CD4-positive, alpha-beta T cell treated with Interleukin-10 for 1 hour (primary cell): ENCODE data around the gene CDH4.

Experiments
- DNase-seq: peaks from one replicate; pipeline ENCODE4 v3.0.0-alpha.2; 2020

The CDH4 gene

DNA sequence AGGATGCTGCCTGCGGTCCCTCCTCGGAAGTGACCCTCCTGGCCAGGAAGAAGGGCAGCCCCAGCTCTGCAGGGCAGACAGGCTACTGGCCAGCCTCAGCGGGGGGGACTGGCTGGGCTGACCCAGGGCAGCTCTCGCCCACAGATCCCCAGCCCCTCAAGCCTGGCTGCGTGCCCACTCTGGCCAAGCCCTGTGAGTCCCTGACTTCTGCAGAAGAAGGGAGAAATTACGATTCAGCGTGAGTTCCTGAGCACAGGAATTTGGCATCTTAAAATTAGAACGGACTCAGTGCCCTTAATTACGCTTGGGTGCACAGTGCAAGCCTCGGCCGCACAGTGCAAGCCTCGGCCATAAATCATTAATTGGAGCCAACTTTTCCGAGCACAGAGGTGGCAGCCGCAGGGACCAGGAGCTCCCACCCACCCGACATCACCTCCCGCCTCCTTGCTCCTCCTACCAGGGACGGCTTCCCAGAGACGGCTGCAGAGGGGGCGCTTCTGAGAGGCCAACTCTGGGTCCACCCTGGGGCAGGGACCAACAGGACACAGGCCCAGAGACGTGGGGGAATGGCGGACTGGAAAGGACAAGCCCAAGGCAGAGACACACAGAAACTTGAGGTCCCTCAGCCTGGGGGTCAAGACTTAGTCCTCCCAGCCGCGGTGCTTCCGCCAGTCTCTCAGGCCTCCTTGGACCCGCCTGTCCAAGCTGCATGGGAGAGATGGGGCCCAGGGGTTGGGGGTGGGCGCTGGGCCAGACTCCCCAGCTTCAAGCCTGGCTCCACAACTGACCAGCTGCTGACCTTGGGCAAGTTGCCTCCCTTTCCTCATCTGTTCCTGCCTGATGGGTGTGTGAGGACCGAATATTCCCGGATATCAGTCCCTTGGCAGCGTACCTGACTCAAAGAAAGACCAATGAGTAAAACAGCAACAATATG is 648.2 kb downstream of the CDH4 start:
- no peak for DNase-seq

DNA sequence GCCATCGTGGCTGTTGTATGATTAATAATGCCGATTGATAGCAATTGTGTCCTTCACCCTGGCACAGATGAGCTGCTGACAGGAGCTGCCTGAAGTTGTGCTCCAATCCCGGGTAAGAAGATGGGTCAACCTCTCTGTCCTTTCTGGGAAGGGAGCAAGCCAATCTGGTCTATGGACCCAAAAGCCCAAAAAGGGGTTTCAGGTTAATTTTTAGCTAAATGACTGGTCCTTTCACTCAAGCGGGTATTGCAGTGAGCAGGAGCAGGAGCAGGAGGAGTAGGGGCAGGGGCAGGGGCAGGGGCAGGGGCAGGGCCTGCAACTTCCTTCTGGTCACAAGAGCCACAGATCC is 648.9 kb downstream of the CDH4 start:
- no peak for DNase-seq

- no peak for DNase-seq
These were observed 649.5 kb downstream of the CDH4 start for GRCh38 chr20:61901392-61902220.

DNA sequence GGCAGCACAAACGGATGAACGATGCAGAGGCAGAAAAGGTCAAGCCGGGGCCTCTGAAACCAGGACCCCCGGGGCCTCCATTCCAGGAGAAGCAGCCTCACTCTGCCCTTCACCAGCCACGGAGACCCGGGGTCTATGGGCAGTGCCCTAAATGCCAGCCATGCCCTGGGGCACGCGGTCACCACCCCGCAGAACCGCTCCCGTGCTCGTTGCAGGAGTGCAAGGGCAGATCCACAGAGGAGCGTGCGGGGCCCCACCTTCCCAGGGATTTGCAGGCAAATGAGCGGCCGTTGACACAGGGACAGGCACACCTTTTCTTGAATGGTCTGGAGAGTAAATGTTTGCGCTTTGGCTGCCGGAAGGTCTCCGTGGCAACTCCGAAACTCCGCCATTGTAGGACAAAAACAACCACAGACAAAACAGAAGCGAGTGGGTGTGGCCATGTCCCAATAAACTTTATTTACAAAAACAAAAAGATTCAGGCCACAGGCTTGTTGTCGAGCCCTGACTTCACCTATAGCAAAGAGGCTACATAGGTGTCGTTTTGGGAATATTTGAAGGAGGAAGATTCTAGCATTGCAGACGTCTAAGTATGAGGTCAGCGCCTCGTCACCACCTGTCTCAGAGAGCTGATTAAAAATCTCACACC is 650.3 kb downstream of the CDH4 start:
- DNase-seq: no peak

DNA sequence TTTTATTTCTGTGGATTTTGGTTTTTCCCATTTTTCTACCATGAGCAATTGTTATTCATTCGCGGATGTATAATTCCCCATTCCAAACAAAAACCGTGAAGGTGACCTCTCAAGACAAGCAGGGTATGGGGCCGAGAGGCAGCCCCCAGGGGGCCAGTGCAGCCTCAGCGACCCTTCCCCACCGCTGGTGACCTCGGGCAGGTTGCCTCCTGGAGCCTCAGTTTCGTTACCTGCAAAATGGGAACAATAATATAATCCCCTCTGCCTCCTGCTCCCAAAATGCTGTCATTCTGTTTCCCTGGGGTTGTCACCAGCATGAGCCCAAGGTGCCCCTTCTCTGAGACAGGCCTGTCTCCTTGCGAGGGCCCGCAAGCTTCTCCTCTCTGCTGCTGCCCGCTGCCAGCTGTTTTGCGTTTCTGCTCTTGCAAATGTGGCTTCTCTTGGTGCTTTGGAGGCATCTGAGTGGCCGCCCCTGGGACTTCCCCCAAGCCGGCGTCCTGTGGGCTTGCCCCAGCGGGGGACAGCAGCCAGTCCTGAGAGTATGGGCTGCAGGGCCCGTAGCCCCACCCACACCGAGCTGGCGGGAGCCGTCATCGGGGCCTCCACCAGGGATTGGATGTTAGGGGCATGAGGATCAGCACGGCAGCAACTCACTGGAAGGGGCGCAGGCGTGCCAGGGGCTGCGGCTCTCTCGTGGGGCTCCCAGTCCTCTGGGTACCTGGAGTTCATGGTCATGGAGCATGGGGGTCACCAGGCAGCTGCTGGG is 651.7 kb downstream of the CDH4 start:
- no peak for DNase-seq

GRCh38 chr20:61904456-61904855 is 652.4 kb downstream of the CDH4 start:
- no peak for DNase-seq

DNA sequence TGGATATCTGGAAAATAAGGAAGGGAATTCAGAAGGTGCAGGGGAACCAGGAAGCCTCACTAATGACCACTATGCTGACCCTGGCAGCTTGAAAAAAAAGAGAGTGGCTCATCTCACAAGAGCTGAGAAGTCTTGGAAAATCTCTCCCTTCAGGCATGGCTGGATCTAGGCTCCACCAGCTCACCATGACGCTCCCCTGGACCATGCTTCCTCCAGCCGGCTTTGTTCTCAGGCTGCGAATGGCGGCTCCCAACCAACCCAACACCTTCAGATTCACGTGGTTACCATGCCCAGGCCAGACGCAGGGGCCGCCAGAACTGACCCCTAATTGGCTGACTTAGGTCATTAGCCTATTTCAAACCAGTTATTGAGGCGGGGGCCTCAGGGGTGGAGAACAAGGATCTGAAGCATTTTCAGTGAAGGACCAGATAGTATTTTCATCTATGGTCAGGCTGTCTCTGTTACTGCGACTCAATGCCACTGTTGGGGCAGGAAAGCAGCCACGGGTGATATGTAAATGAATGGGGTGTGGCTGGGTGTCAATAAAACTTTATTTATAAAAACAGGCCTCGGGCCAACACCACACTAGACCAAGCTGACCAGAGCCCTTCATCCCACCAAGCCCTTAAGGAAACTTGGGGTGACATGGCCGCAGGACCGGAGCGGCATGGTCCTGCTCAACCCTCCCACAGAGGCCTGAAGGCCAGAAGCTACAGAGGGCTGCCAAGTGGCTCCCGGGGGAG is 653.9 kb downstream of the CDH4 start:
- no peak for DNase-seq

DNA sequence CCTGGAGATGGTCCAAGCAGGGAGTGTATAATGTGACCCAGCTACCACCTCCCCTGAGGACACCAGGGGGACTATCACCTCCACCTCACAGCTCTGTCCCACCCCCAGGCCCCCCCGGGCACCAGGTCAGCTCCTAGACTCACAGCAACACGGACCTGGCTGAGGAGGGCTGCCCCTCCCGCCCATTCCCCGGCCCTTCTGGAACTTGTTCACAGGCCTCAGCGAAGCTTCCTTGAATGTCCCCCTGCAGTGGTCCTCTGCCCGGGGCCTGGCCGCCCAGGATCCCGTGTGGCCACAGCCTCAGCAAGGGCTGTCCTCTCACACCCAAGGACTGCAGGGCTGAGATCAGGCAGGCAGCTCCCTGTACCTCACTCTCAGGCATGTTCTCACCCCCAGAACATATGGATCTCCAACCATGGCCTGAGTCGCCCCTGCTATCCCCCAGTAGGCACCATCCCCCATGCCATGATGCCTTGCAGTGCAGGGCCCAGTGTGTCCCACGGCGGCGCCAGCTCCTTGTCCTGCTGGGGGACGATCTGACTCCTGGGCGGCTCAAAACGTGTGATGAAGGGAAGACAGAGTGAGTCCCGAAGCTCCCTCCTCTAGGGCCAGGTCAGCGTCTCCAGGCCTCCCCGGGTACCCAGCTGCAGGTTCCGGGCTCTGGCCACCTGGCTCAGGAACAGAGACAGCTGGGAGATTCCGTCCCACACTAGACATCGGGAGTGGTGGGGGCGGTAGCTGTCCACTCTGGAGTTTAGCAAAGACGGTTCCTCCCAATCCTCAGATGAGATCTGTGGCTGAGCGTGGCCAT is 655.2 kb downstream of the CDH4 start:
- DNase-seq: no peak

DNA sequence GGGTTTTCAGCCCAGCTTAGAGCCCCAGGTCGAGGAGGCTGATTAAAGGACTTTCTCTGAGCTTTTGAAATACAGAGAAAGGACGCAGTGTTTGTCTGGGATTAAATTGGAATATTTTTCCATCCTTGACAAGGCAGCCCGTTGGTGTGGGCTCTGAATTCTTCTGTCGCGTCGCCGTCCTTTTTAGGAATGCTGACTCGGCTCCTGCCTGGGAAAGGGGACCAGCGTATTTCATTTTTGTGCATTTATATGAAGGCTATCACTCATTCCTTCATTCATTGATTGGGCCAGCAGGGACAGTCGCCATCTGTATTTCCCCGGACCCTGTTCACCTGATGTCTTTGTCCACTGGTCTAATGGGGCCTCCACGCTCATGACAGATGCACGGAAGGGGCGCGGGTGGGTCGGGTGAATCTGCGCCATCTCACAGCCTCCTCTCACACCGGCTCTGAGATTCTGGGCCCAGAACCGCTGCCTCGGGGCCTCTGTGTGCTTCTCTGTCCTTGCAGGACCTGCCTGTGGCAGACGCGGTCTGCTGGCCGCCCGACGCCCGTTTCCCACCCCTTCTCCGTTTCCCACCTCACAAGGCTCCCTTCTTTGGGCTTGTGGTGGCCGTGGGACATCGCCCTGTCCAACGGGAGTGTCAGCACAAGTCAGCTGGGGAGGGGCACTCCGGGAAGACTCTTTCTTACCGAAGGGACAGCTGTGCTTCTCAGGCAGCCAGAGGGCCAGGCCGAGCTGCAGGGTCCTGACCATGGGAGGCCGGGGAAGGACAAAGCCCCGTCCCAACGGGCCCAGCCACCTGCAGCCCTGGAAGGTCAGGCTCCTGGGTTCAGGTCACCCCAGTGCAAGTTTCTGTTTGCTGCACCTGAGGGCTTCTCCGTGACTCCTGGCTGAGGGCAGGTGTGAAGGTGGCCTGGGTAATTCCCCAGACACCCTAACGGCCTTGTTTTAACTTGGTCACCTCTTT is 656.3 kb downstream of the CDH4 start:
- DNase-seq: no peak

DNA sequence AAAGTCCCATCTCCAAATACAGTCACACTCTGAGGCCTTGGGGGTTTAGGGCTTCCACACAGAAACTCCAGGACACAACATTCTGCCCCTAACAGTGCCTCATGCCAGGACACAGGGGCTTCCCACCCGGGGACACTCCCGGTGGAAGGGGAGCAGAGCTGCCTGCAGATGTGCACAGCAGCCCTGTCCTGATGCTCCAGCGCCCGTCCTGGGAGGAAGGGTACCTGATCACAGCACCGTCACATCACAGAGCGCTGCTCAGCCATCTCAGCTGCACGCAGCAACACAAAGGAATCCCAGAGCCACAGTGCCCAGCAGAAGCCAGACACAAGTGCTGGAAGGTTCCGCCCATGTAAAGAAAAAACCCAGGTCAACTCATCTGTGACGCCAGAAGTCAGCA is 657.0 kb downstream of the CDH4 start:
- no peak for DNase-seq

- DNase-seq: no peak
These were observed 657.8 kb downstream of the CDH4 start for GRCh38 chr20:61909821-61910220.

- DNase-seq: no peak
These were observed 659.8 kb downstream of the CDH4 start for GRCh38 chr20:61911824-61912223.

- no peak for DNase-seq
These were observed 660.8 kb downstream of the CDH4 start for GRCh38 chr20:61912665-61913422.

DNA sequence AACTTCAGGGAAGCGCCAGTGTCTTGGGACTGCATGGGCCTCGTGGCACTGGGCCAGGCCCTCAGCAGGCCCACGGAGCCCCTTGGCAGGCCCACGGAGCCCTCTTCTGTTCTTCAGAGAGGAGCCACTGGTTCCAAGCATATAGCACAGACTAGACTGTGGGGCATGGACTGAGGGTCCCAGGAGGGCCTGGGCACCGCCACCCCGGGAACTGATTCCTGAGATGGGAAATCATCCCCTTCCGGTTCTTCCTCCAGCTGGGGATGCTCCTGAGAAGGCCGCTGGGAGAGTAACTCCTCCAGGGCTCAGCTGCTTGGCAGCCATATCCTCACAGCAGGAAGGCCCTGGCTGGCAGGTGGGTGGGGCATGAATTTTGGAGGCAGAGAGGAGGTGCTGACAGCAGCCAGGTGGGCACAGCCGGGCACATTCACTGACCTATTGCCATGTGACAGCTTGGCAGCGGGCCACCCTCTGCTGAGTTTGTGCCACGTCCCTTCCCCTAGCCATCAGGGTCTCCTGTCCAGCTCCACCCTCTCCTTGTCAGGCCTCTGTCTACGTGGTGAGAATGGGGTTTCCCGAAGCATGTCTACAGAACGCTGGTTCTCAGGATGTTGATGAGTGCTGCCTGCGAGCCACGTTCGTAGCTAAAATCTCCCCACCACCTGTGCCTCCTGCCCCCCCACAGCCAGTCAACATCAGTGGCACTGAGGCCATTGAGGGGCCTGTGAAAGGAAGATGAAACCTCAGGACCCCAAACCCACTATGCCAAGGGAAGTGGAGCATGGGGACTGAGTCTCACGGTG is 661.6 kb downstream of the CDH4 start:
- DNase-seq: no peak

DNA sequence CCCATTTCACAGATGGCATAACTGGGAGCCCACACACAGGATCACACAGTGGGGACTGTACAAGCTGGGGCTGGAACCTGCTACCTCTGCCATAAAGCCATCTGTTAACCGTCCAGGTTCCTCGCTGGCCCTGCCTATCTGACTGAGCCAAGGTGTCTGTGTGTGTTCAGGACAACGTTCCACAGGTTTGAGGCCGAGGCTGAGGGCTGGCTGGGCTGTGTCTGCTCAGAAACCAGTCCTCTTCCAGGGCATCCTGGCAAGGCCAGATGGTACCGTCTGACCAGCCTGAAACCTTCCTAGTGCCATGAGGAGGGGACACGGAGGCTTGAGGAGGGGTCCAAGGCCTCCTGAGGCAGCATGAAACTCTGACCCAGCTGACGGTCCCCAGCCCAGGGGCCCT is 663.0 kb downstream of the CDH4 start:
- no peak for DNase-seq

- DNase-seq: no peak
These were observed 664.3 kb downstream of the CDH4 start for GRCh38 chr20:61916318-61916891.

GRCh38 chr20:61917474-61918145 is 665.5 kb downstream of the CDH4 start:
- DNase-seq: no peak
